Liver (tissue), 9 donors: ENCODE measurements around the gene TCHHL1. TPM values are rescaled to one million over a fixed set of nuclear protein-coding genes. Genes with fewer than 3 reads are reported as not detected.

Experiments used
- DNase-seq: peaks from one replicate; pipeline ENCODE4 v3.0.0-alpha.2; 2017; ENCODE audit warnings: low spot score
- H3K27ac ChIP-seq, 2 donors: one replicate each; pipeline ENCODE4 v1.7.0; 2013; ENCODE audit warnings: inconsistent platforms in 2 of 2, low read length in 2 of 2, control low read depth in 1 of 2, low read depth in 1 of 2, mild to moderate bottlenecking in 1 of 2
- H3K27me3 ChIP-seq, 4 donors: one replicate each; pipeline versions ENCODE4 v1.6.1 to v1.7.0; 2013; ENCODE audit warnings: low read length in 3 of 4, inconsistent platforms in 1 of 4, mild to moderate bottlenecking in 1 of 4, moderate library complexity in 1 of 4; ENCODE audit not compliant: control insufficient read depth in 4 of 4, insufficient read depth in 4 of 4
- H3K36me3 ChIP-seq, 4 donors: one replicate each; pipeline versions ENCODE4 v1.6.1 to v1.7.0; 2013; ENCODE audit warnings: low read length in 3 of 4, mild to moderate bottlenecking in 3 of 4, low read depth in 1 of 4, moderate library complexity in 1 of 4; ENCODE audit not compliant: control insufficient read depth in 4 of 4, insufficient read depth in 3 of 4
- H3K4me1 ChIP-seq, 4 donors: one replicate each; pipeline versions ENCODE4 v1.6.1 to v1.7.0; 2013; ENCODE audit warnings: low read length in 3 of 4, mild to moderate bottlenecking in 3 of 4, moderate library complexity in 1 of 4; ENCODE audit not compliant: control insufficient read depth in 4 of 4, insufficient read depth in 4 of 4
- H3K4me3 ChIP-seq, 3 donors: one replicate each; pipeline versions ENCODE4 v1.6.1 to v1.7.0; 2013; ENCODE audit warnings: low read length in 3 of 3, control low read depth in 1 of 3, low read depth in 1 of 3, mild to moderate bottlenecking in 1 of 3
- H3K9ac ChIP-seq, 2 donors: one replicate each; pipeline ENCODE4 v1.7.0; 2013; ENCODE audit warnings: low read length in 2 of 2, mild to moderate bottlenecking in 2 of 2, moderate library complexity in 2 of 2, control low read depth in 1 of 2, low read depth in 1 of 2
- H3K9me3 ChIP-seq, 4 donors: one replicate each; pipeline versions ENCODE4 v1.6.1 to v1.7.0; 2013; ENCODE audit warnings: low read length in 3 of 4; ENCODE audit not compliant: control insufficient read depth in 4 of 4
- FOXA1 ChIP-seq: IDR thresholded peaks from 2 replicates; pipeline ENCODE4 v1.6.1; 2016; ENCODE audit warnings: antibody characterized with exemption
- FOXA2 ChIP-seq: IDR thresholded peaks from 2 replicates; pipeline ENCODE4 v1.6.1; 2016; ENCODE audit warnings: antibody characterized with exemption
- GABPA ChIP-seq, 2 donors: IDR thresholded peaks in 1 of 2; conservative IDR thresholded peaks in 1 of 2; 2 replicates each; pipeline ENCODE4 v1.6.1; 2016; ENCODE audit warnings: antibody characterized with exemption in 2 of 2, mild to moderate bottlenecking in 1 of 2, moderate library complexity in 1 of 2
- JUND ChIP-seq, 2 donors: IDR thresholded peaks; 2 replicates each; pipeline ENCODE4 v1.6.1; 2016; ENCODE audit warnings: antibody characterized with exemption in 2 of 2
- MAX ChIP-seq: IDR thresholded peaks from 2 replicates; pipeline ENCODE4 v1.6.1; 2016; ENCODE audit warnings: antibody characterized with exemption
- RAD21 ChIP-seq, 2 donors: IDR thresholded peaks; 2 replicates each; pipeline ENCODE4 v1.6.1; 2016; ENCODE audit warnings: antibody characterized with exemption in 2 of 2, mild to moderate bottlenecking in 2 of 2
- REST ChIP-seq: IDR thresholded peaks from 2 replicates; pipeline ENCODE4 v1.6.1; 2016; ENCODE audit warnings: antibody characterized with exemption, mild to moderate bottlenecking
- RXRA ChIP-seq, 2 donors: IDR thresholded peaks; 2 replicates each; pipeline ENCODE4 v1.6.1; 2017 to 2018; ENCODE audit warnings: antibody characterized with exemption in 2 of 2, mild to moderate bottlenecking in 1 of 2
- SP1 ChIP-seq: IDR thresholded peaks from 2 replicates; pipeline ENCODE4 v1.6.1; 2018; ENCODE audit warnings: antibody characterized with exemption, mild to moderate bottlenecking
- TAF1 ChIP-seq: conservative IDR thresholded peaks from 2 replicates; pipeline ENCODE4 v1.6.1; 2016; ENCODE audit warnings: antibody characterized with exemption, mild to moderate bottlenecking
- YY1 ChIP-seq: IDR thresholded peaks from 2 replicates; pipeline ENCODE4 v1.6.1; 2016; ENCODE audit warnings: antibody characterized with exemption, mild to moderate bottlenecking
- ZBTB33 ChIP-seq: IDR thresholded peaks from 2 replicates; pipeline ENCODE4 v1.6.1; 2016; ENCODE audit warnings: antibody characterized with exemption
- WGBS: extraction: QIAGEN DNeasy Blood & Tissue Kit; methylation state at CpG from one replicate; pipeline ENCODE4 v1.1.7; 2013; 5-methylcytosine and 5-hydroxymethylcytosine counted together
- polyA plus RNA-seq, 2 donors: library from polyadenylated mRNA; stranded (reverse) in 1 of 2; unstranded in 1 of 2; fragments of 200-250 nt in 1 of 2; fragments of >200 nt in 1 of 2; fragmentation: Nextera tagmentation in 1 of 2; extraction: Ambion mirVana in 1 of 2; gene quantifications; one replicate each; pipeline versions ENCODE4 v1.2.1 to v1.2.3, GENCODE V29; 2013 to 2015
- total RNA-seq, 2 donors: library from RNA; depleted of rRNA; stranded (reverse); fragments of >200 nt; gene quantifications; one replicate each; pipeline ENCODE4 v1.2.3, GENCODE V29; 2014
- donor health status: healthy.
- donor health status: healthy.
- donor health status: healthy.
- donor health status: healthy.
- donor health status: healthy.

Gene TCHHL1
- total and polyA plus RNA-seq, 4 donors = not detected

GRCh38 chr1:152049291-152050083, 39.4 kb downstream of the TCHHL1 start:
- no peak overlapping the region for H3K27ac ChIP-seq
- no peaks in the 10 kb centered on the region for H3K36me3 ChIP-seq
- WGBS = 77% methylated on average over 8 of the region's 8 CpGs
- no peak overlapping the region for H3K4me3 ChIP-seq
- no peak overlapping the region for H3K9ac ChIP-seq
- DNase-seq = no peak
- H3K27me3 ChIP-seq = peaks cover 0 to 11% (median 4%) of the 10 kb centered on the region in 4 donors
- H3K4me1 ChIP-seq = no peaks in the 10 kb centered on the region
- H3K9me3 ChIP-seq = peaks cover 0 to 6% (median 3%) of the 10 kb centered on the region in 4 donors
- TF ChIP-seq RAD21 (IDR thresholded peaks at IDR 0.05) = no peak
- no peak for TF ChIP-seq SP1
- TF ChIP-seq RXRA (IDR thresholded peaks at IDR 0.05) = no peak
- no peak for TF ChIP-seq TAF1
- no peak for TF ChIP-seq YY1
- no peak for TF ChIP-seq JUND (IDR thresholded peaks at IDR 0.05)
- no peak for TF ChIP-seq ZBTB33
- no peak for TF ChIP-seq FOXA1
- no peak for TF ChIP-seq FOXA2
- no peak for TF ChIP-seq REST
- TF ChIP-seq MAX = no peak

- Histone ChIP-seq H3K27me3 (peaks cover 0 to 6% (median 3%) of the 10 kb centered on the region in 4 donors), H3K9ac (peak overlapping the region in 1 of 2 donors; percentile 88), H3K27ac (peak overlapping the region; percentile 85 to 89), H3K4me3 (no peak overlapping the region), H3K36me3 (no peaks in the 10 kb centered on the region), H3K9me3 (peaks cover 0 to 6% (median 3%) of the 10 kb centered on the region in 4 donors), H3K4me1 (no peaks in the 10 kb centered on the region)
- peak in 1 of 2 donors; percentile 2 for TF ChIP-seq GABPA (IDR thresholded peaks at IDR 0.05 in 1 of 2, conservative IDR thresholded peaks at IDR 0.05 in 1 of 2)
- TF ChIP-seq REST = no peak
- DNase-seq = no peak
- 60% methylated on average over 6 of the region's 6 CpGs for WGBS
Observed at GRCh38 chr1:152048416-152049009, 40.4 kb downstream of the TCHHL1 start.
